ENCODE measurements around the gene TUBGCP6.

- TF ChIP-seq CTCF (IDR thresholded peaks at IDR 0.05) (no peak), POLR2AphosphoS5 (IDR thresholded peaks at IDR 0.05; ENCODE audit: insufficient read depth in 1 of 2, low read depth in 1 of 2) (no peak), POLR2A (IDR thresholded peaks at IDR 0.05) (no peak)
Observed at GRCh38 chr22:50184902-50185374, 59.9 kb downstream of the TUBGCP6 start.
